Measurements from ENCODE around the gene PALS1.

PALS1 gene
- 8.4 to 11.6 reads per million in 2 donors for total RNA-seq

GRCh38 chr14:67241411-67242167 is at the start of gene PALS1:
PALS1 (plus strand) TSS chr14:67241435; CDS start chr14:67279171, 37,736 bp downstream.
- DNase-seq: peak in 1 of 5 experiments; percentile 43

- no peak for DNase-seq
Observed at GRCh38 chr14:67191768-67192290, 49.4 kb upstream of the PALS1 start.

- DNase-seq: peak in 1 of 5 experiments; percentile 73
Observed at GRCh38 chr14:67192366-67192765, 48.9 kb upstream of the PALS1 start.

GRCh38 chr14:67195279-67195678 is 46.0 kb upstream of the PALS1 start:
- no peak for DNase-seq

- no peak for DNase-seq
Observed at GRCh38 chr14:67199016-67199415, 42.2 kb upstream of the PALS1 start.

- no peak for DNase-seq
Observed at GRCh38 chr14:67207810-67208209, 33.4 kb upstream of the PALS1 start.

GRCh38 chr14:67218126-67218525 is 23.1 kb upstream of the PALS1 start:
- peak in 1 of 5 experiments; percentile 42 for DNase-seq

- DNase-seq: no peak
Observed at GRCh38 chr14:67221248-67221981, 19.8 kb upstream of the PALS1 start.

GRCh38 chr14:67221982-67222328 is 19.3 kb upstream of the PALS1 start:
- DNase-seq: no peak

GRCh38 chr14:67225523-67225922 is 15.7 kb upstream of the PALS1 start:
- peak in 1 of 5 experiments; percentile 41 for DNase-seq

GRCh38 chr14:67228325-67228984 is 12.8 kb upstream of the PALS1 start:
- DNase-seq: no peak

- peak in 1 of 5 experiments; percentile 37 for DNase-seq
Observed at GRCh38 chr14:67232066-67232465, 9.2 kb upstream of the PALS1 start.

GRCh38 chr14:67232621-67233020 is 8.6 kb upstream of the PALS1 start:
- no peak for DNase-seq

- no peak for DNase-seq
Observed at GRCh38 chr14:67237591-67237990, 3.6 kb upstream of the PALS1 start.

GRCh38 chr14:67239582-67239981 is 1.7 kb upstream of the PALS1 start:
- no peak for DNase-seq

- peak in 4 of 5 experiments; percentile 7 to 50 (median 20) for DNase-seq
Observed at GRCh38 chr14:67240168-67240932, 885 bp upstream of the PALS1 start.

GRCh38 chr14:67240978-67241410 is 241 bp upstream of the PALS1 start:
- DNase-seq: peak; percentile 82 to 98 (median 88)

GRCh38 chr14:67242168-67242420 is 859 bp downstream of the PALS1 start:
- DNase-seq: no peak

- DNase-seq: no peak
Observed at GRCh38 chr14:67245104-67245503, 3.9 kb downstream of the PALS1 start.

GRCh38 chr14:67251573-67252226 is 10.5 kb downstream of the PALS1 start:
- no peak for DNase-seq

- DNase-seq: peak in 1 of 5 experiments; percentile 53
Observed at GRCh38 chr14:67253076-67253635, 11.9 kb downstream of the PALS1 start.

- DNase-seq: no peak
Observed at GRCh38 chr14:67257906-67258305, 16.7 kb downstream of the PALS1 start.
